HCT116 (cell line): ENCODE results near the gene MYDGF. TPM values are rescaled to one million over a fixed set of nuclear protein-coding genes. Genes with fewer than 3 reads are reported as not detected.

Experiments
- ATAC-seq: fragments of 200-7000 bp; cut with Tn5 transposase; 2 replicates; pipeline ENCODE4 v1.9.1; 2020; ENCODE audit warnings: mild to moderate bottlenecking, moderate library complexity
- BruUV-seq: library from RNA; stranded (reverse); fragments of 400-500 nt; replicated peaks from 2 replicates; lab custom pipeline; 2021; lab: Mats Ljungman, UMichigan
- CTCF ChIA-PET: fragments of 300-600 bp; sonication (Branson Sonifier 250); formaldehyde crosslinking; loops from one replicate; lab custom pipeline; 2021; ENCODE audit warnings: antibody characterized with exemption; lab: Charles Lee
- POLR2A ChIA-PET: fragments of 300-600, 350-600 bp; sonication (Branson Sonifier 250); formaldehyde crosslinking; loops from one replicate; lab custom pipeline; 2021; ENCODE audit warnings: antibody characterized with exemption; lab: Charles Lee
- RAD21 ChIA-PET, 2 experiments: fragments of 300-600 bp; sonication (Branson Sonifier 250); formaldehyde crosslinking; loops; one replicate each; lab custom pipeline; 2023; ENCODE audit warnings: low total read pairs in 2 of 2; ENCODE audit not compliant: uncharacterized antibody in 2 of 2, unreplicated experiment in 2 of 2, low non-redundant PET in 1 of 2; lab: Charles Lee
- DNase-seq: peaks from one replicate; pipeline ENCODE4 v3.0.0-alpha.2; 2010; ENCODE audit warnings: low read depth, low spot score
- H2AFZ ChIP-seq: fragments of 200-600 bp; shearing (Covaris generic), sonication (generic); 2 replicates; pipeline ENCODE4 v1.6.1; 2017; ENCODE audit warnings: low read depth, mixed run types, mixed read lengths, antibody characterized with exemption, low read length; ENCODE audit not compliant: poor library complexity, severe bottlenecking
- H3K27ac ChIP-seq: 2 replicates; pipeline ENCODE4 v1.5.1; 2012; ENCODE audit warnings: low read depth, low read length
- H3K27me3 ChIP-seq: fragments of 200-600 bp; sonication (generic); 2 replicates; pipeline ENCODE4 v1.6.1; 2016; ENCODE audit warnings: mixed run types, low read length, mixed read lengths; ENCODE audit not compliant: insufficient read depth
- H3K36me3 ChIP-seq, 2 experiments: fragments of 200-500 bp in 1 of 2; fragments of 200-600 bp in 1 of 2; sonication (Bioruptor generic) in 1 of 2; sonication (generic) in 1 of 2; 2 replicates each; pipeline versions ENCODE4 v1.5.1 to v1.6.1; 2014 to 2016; ENCODE audit warnings: low read length in 2 of 2, inconsistent platforms in 1 of 2, mixed read lengths in 1 of 2, mixed run types in 1 of 2; ENCODE audit not compliant: insufficient read depth in 2 of 2, control insufficient read depth in 1 of 2
- H3K4me1 ChIP-seq, 2 experiments: fragments of 200-600 bp in 1 of 2; sonication (generic) in 1 of 2; 2 replicates each; pipeline versions ENCODE4 v1.5.1 to v1.6.1; 2012 to 2017; ENCODE audit warnings: low read length in 2 of 2, inconsistent platforms in 1 of 2, mild to moderate bottlenecking in 1 of 2, mixed read lengths in 1 of 2, mixed run types in 1 of 2, moderate library complexity in 1 of 2; ENCODE audit not compliant: insufficient read depth in 2 of 2, control insufficient read depth in 1 of 2
- H3K4me2 ChIP-seq: fragments of 200-600 bp; sonication (generic); 2 replicates; pipeline ENCODE4 v1.6.1; 2017; ENCODE audit warnings: mixed run types, low read length, mixed read lengths
- H3K4me3 ChIP-seq, 2 experiments: fragments of 200-600 bp in 1 of 2; sonication (generic) in 1 of 2; replicated peaks in 1 of 2; 2 replicates each; pipeline ENCODE4 v1.5.1; 2011 to 2016; ENCODE audit warnings: low read length in 2 of 2, control low read depth in 1 of 2, low read depth in 1 of 2, mild to moderate bottlenecking in 1 of 2, mixed read lengths in 1 of 2, mixed run types in 1 of 2
- H3K79me2 ChIP-seq: fragments of 200-600 bp; sonication (generic); 2 replicates; pipeline ENCODE4 v1.6.1; 2017; ENCODE audit warnings: mild to moderate bottlenecking, mixed run types, low read length, moderate library complexity, mixed read lengths; ENCODE audit not compliant: insufficient read depth
- H3K9ac ChIP-seq: fragments of 200-600 bp; sonication (generic); 2 replicates; pipeline ENCODE4 v1.6.1; 2016; ENCODE audit warnings: low read length, mixed read lengths
- H3K9me2 ChIP-seq: fragments of 200-600 bp; sonication (generic), shearing (Covaris generic); 2 replicates; pipeline ENCODE4 v1.6.1; 2017; ENCODE audit warnings: mixed run types, mild to moderate bottlenecking, moderate library complexity; ENCODE audit not compliant: insufficient read depth
- H3K9me3 ChIP-seq, 2 experiments: fragments of 200-500 bp in 1 of 2; fragments of 200-600 bp in 1 of 2; sonication (Bioruptor generic) in 1 of 2; sonication (generic) in 1 of 2; 2 replicates each; pipeline ENCODE4 v1.6.1; 2014 to 2017; ENCODE audit warnings: low read length in 2 of 2, mixed read lengths in 2 of 2, inconsistent platforms in 1 of 2, low read depth in 1 of 2, mild to moderate bottlenecking in 1 of 2, mixed run types in 1 of 2, moderate library complexity in 1 of 2; ENCODE audit not compliant: control insufficient read depth in 1 of 2, insufficient read depth in 1 of 2
- H4K20me1 ChIP-seq: fragments of 200-600 bp; sonication (generic), shearing (Covaris generic); 2 replicates; pipeline ENCODE4 v1.6.1; 2017; ENCODE audit warnings: mixed run types, mild to moderate bottlenecking, moderate library complexity; ENCODE audit not compliant: insufficient read depth
- CTCF ChIP-seq, 3 experiments: fragments of 200-600 bp in 1 of 3; sonication (generic) in 1 of 3; IDR thresholded peaks in 2 of 3; conservative IDR thresholded peaks in 1 of 3; 2 replicates each; pipeline ENCODE4 v1.5.1; 2012 to 2017; ENCODE audit warnings: low read depth in 2 of 3, low read length in 2 of 3, antibody characterized with exemption in 1 of 3, borderline replicate concordance in 1 of 3, control low read depth in 1 of 3, mild to moderate bottlenecking in 1 of 3, mixed read lengths in 1 of 3, mixed run types in 1 of 3, moderate library complexity in 1 of 3; ENCODE audit not compliant: insufficient read depth in 1 of 3
- EGR1 ChIP-seq: IDR thresholded peaks from 2 replicates; pipeline ENCODE4 v1.6.1; 2012; ENCODE audit warnings: low read depth
- EZH2phosphoT487 ChIP-seq: fragments of 200-600 bp; IDR thresholded peaks from 2 replicates; pipeline ENCODE4 v1.6.1; 2018; ENCODE audit warnings: antibody characterized with exemption, borderline replicate concordance
- JUND ChIP-seq: IDR thresholded peaks from 2 replicates; pipeline ENCODE4 v1.6.1; 2012
- MAX ChIP-seq: IDR thresholded peaks from 2 replicates; pipeline ENCODE4 v1.6.1; 2012
- ZBTB33 ChIP-seq: IDR thresholded peaks from 2 replicates; pipeline ENCODE4 v1.6.1; 2011; ENCODE audit warnings: mild to moderate bottlenecking, low read length, moderate library complexity; ENCODE audit not compliant: insufficient replicate concordance; ENCODE audit errors: extremely low read depth
- intact Hi-C: fragments of 100-400 bp; cut with micrococcal nuclease; formaldehyde crosslinking; loops from 2 replicates; pipeline ENCODE4 v1.10.0; 2022
- total RNA-seq: library from RNA; stranded (reverse); gene quantifications from one replicate; pipeline ENCODE4 v1.2.1, GENCODE V29; 2021; ENCODE audit not compliant: unreplicated experiment

MYDGF gene
- total RNA-seq, 1 experiment from 2014 or later = 110 TPM

GRCh38 chr19:4635754-4636116, 34.4 kb downstream of the MYDGF start:
- DNase-seq (no peak), ATAC-seq (no peak)
- Histone ChIP-seq H3K27ac (peak overlapping the region; percentile 44; the same call in 1 of the 2 replicates), H4K20me1 (no peaks in the 10 kb centered on the region), H3K4me1 (peaks cover 32 to 57% of the 10 kb centered on the region in 2 experiments), H3K9me3 (no peaks in the 10 kb centered on the region), H3K27me3 (no peaks in the 10 kb centered on the region), H3K36me3 (no peaks in the 10 kb centered on the region), H3K4me3 (peak overlapping the region; percentile 37 to 55), H2AFZ (peak overlapping the region; percentile 87), H3K9ac (peak overlapping the region; percentile 58), H3K79me2 (peaks cover 13% of the 10 kb centered on the region), H3K9me2 (no peaks in the 10 kb centered on the region), H3K4me2 (peak overlapping the region; percentile 90)
- intact Hi-C loops = loop anchor here (1.0 to 2.0 kb wide), 2 partner anchors 77 to 113 kb away; no protein-coding TSS in a partner anchor
- no TSS peak for BruUV-seq
- ChIA-PET RAD21 (interaction anchor here in 1 of 2 experiments (1.1 kb wide), 1 partner anchor 68 kb away, joined by 4 read pairs; no protein-coding TSS in a partner anchor), CTCF (interaction anchor here (0.6 to 3.3 kb wide), 18 partner anchors 8 to 369 kb away, joined by 3 to 29 read pairs (median 4); partner anchors contain the start of genes FEM1A and PLIN5), POLR2A (interaction anchor here (1.6 kb wide), 1 partner anchor 164 kb away, joined by 4 read pairs; the partner anchor contains the start of gene HDGFL2)
- TF ChIP-seq ZBTB33 = no peak
- no peak for TF ChIP-seq JUND
- TF ChIP-seq EZH2phosphoT487 = no peak
- TF ChIP-seq CTCF (IDR thresholded peaks at IDR 0.05 in 2 of 3, conservative IDR thresholded peaks at IDR 0.05 in 1 of 3; ENCODE audit: borderline replicate concordance in 1 of 3, insufficient read depth in 1 of 3, low read depth in 2 of 3, low read length in 2 of 3) = no peak
- no peak for TF ChIP-seq EGR1
- no peak for TF ChIP-seq MAX
